ENCODE measurements around the gene IL31RA. TPM values are rescaled to one million over a fixed set of nuclear protein-coding genes. Genes with fewer than 3 reads are reported as not detected.

IL31RA gene
- total and polyA plus RNA-seq, 9 donors = 0.19 to 1.7 (median 0.77) TPM

DNA sequence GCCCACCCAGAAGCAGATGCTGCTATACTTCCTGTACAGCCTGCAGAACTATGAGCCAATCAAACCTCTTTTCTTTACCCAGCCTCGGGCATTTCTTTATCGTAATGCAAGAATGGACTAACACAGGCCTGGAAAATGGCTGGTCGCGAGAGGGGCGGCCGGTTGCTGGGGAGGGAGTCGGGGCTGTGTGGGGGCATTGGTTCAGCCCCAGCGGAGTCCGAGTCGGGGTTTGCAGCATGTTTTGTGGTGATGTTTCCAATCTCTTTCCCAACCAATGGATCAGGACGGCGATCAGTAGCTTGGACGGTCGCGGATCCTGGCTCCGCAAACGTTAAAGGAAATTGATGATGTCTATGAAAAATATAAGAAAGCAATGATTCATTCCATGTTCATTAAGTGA is 18.7 kb upstream of the IL31RA start:
- H3K36me3 ChIP-seq (ENCODE audit: control insufficient read depth, insufficient read depth, low read length) = no peaks in the 10 kb centered on the region
- no peak overlapping the region for H3K27ac ChIP-seq (ENCODE audit: low read length)
- no peak overlapping the region for H3K4me3 ChIP-seq (ENCODE audit: low read length)
- no peak for DNase-seq
- no peaks in the 10 kb centered on the region for H3K9me3 ChIP-seq (replicated peaks; ENCODE audit: control insufficient read depth, low read depth, low read length)
- no peaks in the 10 kb centered on the region for H3K27me3 ChIP-seq (ENCODE audit: control insufficient read depth, insufficient read depth, low read length)
- WGBS (ENCODE audit: insufficient coverage) = no CpG with 5 or more reads among the region's 17 CpGs
- no peaks in the 10 kb centered on the region for H3K4me1 ChIP-seq (ENCODE audit: control insufficient read depth, insufficient read depth, low read length)

- no peak for DNase-seq
- Histone ChIP-seq H3K9me3 (replicated peaks; ENCODE audit: control insufficient read depth, low read depth, low read length) (no peaks in the 10 kb centered on the region), H3K27ac (ENCODE audit: low read length) (no peak overlapping the region), H3K27me3 (ENCODE audit: control insufficient read depth, insufficient read depth, low read length) (no peaks in the 10 kb centered on the region), H3K36me3 (ENCODE audit: control insufficient read depth, insufficient read depth, low read length) (no peaks in the 10 kb centered on the region), H3K4me3 (ENCODE audit: low read length) (no peak overlapping the region), H3K4me1 (ENCODE audit: control insufficient read depth, insufficient read depth, low read length) (no peaks in the 10 kb centered on the region)
- no CpG with 5 or more reads among the region's 1 CpG for WGBS (ENCODE audit: insufficient coverage)
Measured at GRCh38 chr5:55836191-55836590, 15.0 kb upstream of the IL31RA start.

GRCh38 chr5:55841976-55842375 is 9.2 kb upstream of the IL31RA start:
- Histone ChIP-seq H3K9me3 (replicated peaks; ENCODE audit: control insufficient read depth, low read depth, low read length) (no peaks in the 10 kb centered on the region), H3K27ac (ENCODE audit: low read length) (no peak overlapping the region), H3K4me1 (ENCODE audit: control insufficient read depth, insufficient read depth, low read length) (no peaks in the 10 kb centered on the region), H3K27me3 (ENCODE audit: control insufficient read depth, insufficient read depth, low read length) (no peaks in the 10 kb centered on the region), H3K36me3 (ENCODE audit: control insufficient read depth, insufficient read depth, low read length) (no peaks in the 10 kb centered on the region), H3K4me3 (ENCODE audit: low read length) (no peak overlapping the region)
- WGBS (ENCODE audit: insufficient coverage) = no CpG with 5 or more reads among the region's 2 CpGs
- DNase-seq = no peak

DNA sequence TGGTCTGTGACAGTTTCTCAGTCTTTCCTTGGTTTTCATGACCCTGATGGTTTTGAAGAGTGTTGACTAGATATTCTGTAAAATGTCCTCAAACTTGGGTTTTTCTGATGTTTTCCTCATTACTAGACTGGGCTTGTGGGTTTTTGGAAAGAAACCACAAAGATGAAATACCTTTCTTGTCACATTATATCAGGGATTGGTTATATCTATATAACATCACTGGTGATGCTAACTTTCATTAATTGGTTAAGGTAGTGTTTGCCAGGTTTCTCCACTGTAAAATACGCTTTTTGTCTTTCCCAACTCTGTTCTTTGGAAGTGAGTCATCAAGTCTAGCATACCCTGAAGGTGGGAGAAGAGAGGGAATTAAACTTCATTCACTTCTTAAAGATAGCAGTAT is 3.3 kb upstream of the IL31RA start:
- H3K4me1 ChIP-seq (ENCODE audit: control insufficient read depth, insufficient read depth, low read length) = no peaks in the 10 kb centered on the region
- no peaks in the 10 kb centered on the region for H3K36me3 ChIP-seq (ENCODE audit: control insufficient read depth, insufficient read depth, low read length)
- H3K4me3 ChIP-seq (ENCODE audit: low read length) = no peak overlapping the region
- no peaks in the 10 kb centered on the region for H3K27me3 ChIP-seq (ENCODE audit: control insufficient read depth, insufficient read depth, low read length)
- no CpG with 5 or more reads among the region's 1 CpG for WGBS (ENCODE audit: insufficient coverage)
- no peak overlapping the region for H3K27ac ChIP-seq (ENCODE audit: low read length)
- no peak for DNase-seq
- H3K9me3 ChIP-seq (replicated peaks; ENCODE audit: control insufficient read depth, low read depth, low read length) = no peaks in the 10 kb centered on the region

GRCh38 chr5:55848783-55849182 is 2.4 kb upstream of the IL31RA start:
- no peaks in the 10 kb centered on the region for H3K36me3 ChIP-seq (ENCODE audit: control insufficient read depth, insufficient read depth, low read length)
- H3K9me3 ChIP-seq (replicated peaks; ENCODE audit: control insufficient read depth, low read depth, low read length) = no peaks in the 10 kb centered on the region
- no peak overlapping the region for H3K4me3 ChIP-seq (ENCODE audit: low read length)
- H3K4me1 ChIP-seq (ENCODE audit: control insufficient read depth, insufficient read depth, low read length) = no peaks in the 10 kb centered on the region
- H3K27me3 ChIP-seq (ENCODE audit: control insufficient read depth, insufficient read depth, low read length) = no peaks in the 10 kb centered on the region
- no peak for DNase-seq
- H3K27ac ChIP-seq (ENCODE audit: low read length) = no peak overlapping the region
- no CpG with 5 or more reads among the region's 2 CpGs for WGBS (ENCODE audit: insufficient coverage)

DNA sequence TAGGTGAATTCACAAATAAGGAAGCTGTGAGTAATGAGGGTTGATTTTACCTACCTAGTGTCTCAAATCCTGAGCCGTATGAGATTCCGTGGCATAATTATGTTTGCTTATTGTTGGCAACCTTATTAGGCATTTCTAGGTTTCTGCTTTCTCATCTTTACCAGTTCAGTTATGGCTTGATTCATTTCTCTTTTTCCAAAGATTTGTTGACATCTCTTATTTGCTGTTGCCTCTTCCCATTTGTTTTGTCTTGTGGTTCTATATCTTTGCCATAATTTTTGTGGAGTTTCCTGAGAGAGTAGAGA is 470 bp downstream of the IL31RA start:
- Histone ChIP-seq H3K36me3 (ENCODE audit: control insufficient read depth, insufficient read depth, low read length) (no peaks in the 10 kb centered on the region), H3K27me3 (ENCODE audit: control insufficient read depth, insufficient read depth, low read length) (no peaks in the 10 kb centered on the region), H3K4me3 (ENCODE audit: low read length) (no peak overlapping the region), H3K9me3 (replicated peaks; ENCODE audit: control insufficient read depth, low read depth, low read length) (no peaks in the 10 kb centered on the region), H3K4me1 (ENCODE audit: control insufficient read depth, insufficient read depth, low read length) (no peaks in the 10 kb centered on the region), H3K27ac (ENCODE audit: low read length) (no peak overlapping the region)
- WGBS (ENCODE audit: insufficient coverage) = no CpG with 5 or more reads among the region's 2 CpGs
- no peak for DNase-seq

DNA sequence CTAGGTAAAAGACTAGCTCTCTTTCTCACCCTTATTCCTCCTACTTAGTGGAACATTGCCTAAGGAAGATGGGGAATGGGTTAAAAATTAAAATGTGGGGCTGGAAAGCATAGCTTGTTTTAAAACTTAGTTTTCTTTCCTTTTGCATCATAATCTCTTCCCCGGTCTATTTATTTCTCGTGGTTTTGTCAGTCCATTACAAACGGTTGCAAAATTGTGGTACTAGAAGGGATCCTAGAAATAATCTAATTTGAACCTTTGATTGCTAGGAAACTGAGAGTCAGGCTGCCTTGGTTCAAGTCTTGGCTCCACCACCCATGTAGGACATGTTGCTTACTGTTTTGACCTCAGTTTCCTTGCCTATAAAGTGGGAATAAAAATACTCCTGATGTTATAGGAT is 1.3 kb downstream of the IL31RA start:
- Histone ChIP-seq H3K9me3 (replicated peaks; ENCODE audit: control insufficient read depth, low read depth, low read length) (no peaks in the 10 kb centered on the region), H3K36me3 (ENCODE audit: control insufficient read depth, insufficient read depth, low read length) (no peaks in the 10 kb centered on the region), H3K4me3 (ENCODE audit: low read length) (no peak overlapping the region), H3K4me1 (ENCODE audit: control insufficient read depth, insufficient read depth, low read length) (no peaks in the 10 kb centered on the region), H3K27me3 (ENCODE audit: control insufficient read depth, insufficient read depth, low read length) (no peaks in the 10 kb centered on the region), H3K27ac (ENCODE audit: low read length) (no peak overlapping the region)
- no CpG with 5 or more reads among the region's 3 CpGs for WGBS (ENCODE audit: insufficient coverage)
- no peak for DNase-seq

GRCh38 chr5:55853041-55853670 is 2.0 kb downstream of the IL31RA start:
- H3K4me3 ChIP-seq (ENCODE audit: low read length) = no peak overlapping the region
- no peaks in the 10 kb centered on the region for H3K4me1 ChIP-seq (ENCODE audit: control insufficient read depth, insufficient read depth, low read length)
- no peaks in the 10 kb centered on the region for H3K27me3 ChIP-seq (ENCODE audit: control insufficient read depth, insufficient read depth, low read length)
- WGBS (ENCODE audit: insufficient coverage) = no CpG with 5 or more reads among the region's 3 CpGs
- no peaks in the 10 kb centered on the region for H3K36me3 ChIP-seq (ENCODE audit: control insufficient read depth, insufficient read depth, low read length)
- H3K27ac ChIP-seq (ENCODE audit: low read length) = no peak overlapping the region
- no peak for DNase-seq
- no peaks in the 10 kb centered on the region for H3K9me3 ChIP-seq (replicated peaks; ENCODE audit: control insufficient read depth, low read depth, low read length)

DNA sequence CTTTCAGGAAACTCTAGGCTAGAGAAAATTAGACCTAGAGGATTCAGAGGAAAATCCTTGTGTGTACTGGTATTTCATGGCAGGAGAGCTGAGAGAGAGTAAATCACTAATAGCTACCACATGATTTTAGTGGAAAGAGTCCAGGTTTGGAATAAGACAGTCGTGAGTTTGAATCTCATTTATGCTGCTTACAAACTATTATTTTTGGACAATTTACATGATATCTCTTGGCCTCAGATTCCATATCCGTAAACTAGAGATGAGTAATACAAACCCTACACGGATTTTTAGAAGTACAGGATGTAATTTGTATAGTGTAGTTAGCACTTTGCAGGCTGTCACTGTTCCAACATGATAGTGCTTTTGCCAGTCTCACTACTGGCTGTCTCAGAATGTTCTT is 2.7 kb downstream of the IL31RA start:
- no peaks in the 10 kb centered on the region for H3K4me1 ChIP-seq (ENCODE audit: control insufficient read depth, insufficient read depth, low read length)
- H3K36me3 ChIP-seq (ENCODE audit: control insufficient read depth, insufficient read depth, low read length) = no peaks in the 10 kb centered on the region
- DNase-seq = peak; percentile 50
- no CpG with 5 or more reads among the region's 3 CpGs for WGBS (ENCODE audit: insufficient coverage)
- no peak overlapping the region for H3K4me3 ChIP-seq (ENCODE audit: low read length)
- H3K27me3 ChIP-seq (ENCODE audit: control insufficient read depth, insufficient read depth, low read length) = no peaks in the 10 kb centered on the region
- H3K27ac ChIP-seq (ENCODE audit: low read length) = no peak overlapping the region
- H3K9me3 ChIP-seq (replicated peaks; ENCODE audit: control insufficient read depth, low read depth, low read length) = no peaks in the 10 kb centered on the region

- H3K4me1 ChIP-seq (ENCODE audit: control insufficient read depth, insufficient read depth, low read length) = no peaks in the 10 kb centered on the region
- DNase-seq = no peak
- no peak overlapping the region for H3K4me3 ChIP-seq (ENCODE audit: low read length)
- no peaks in the 10 kb centered on the region for H3K27me3 ChIP-seq (ENCODE audit: control insufficient read depth, insufficient read depth, low read length)
- no peak overlapping the region for H3K27ac ChIP-seq (ENCODE audit: low read length)
- WGBS (ENCODE audit: insufficient coverage) = 28% methylated on average over 5 of the region's 5 CpGs
- H3K9me3 ChIP-seq (replicated peaks; ENCODE audit: control insufficient read depth, low read depth, low read length) = no peaks in the 10 kb centered on the region
- no peaks in the 10 kb centered on the region for H3K36me3 ChIP-seq (ENCODE audit: control insufficient read depth, insufficient read depth, low read length)
Measured at GRCh38 chr5:55855509-55855908, 4.4 kb downstream of the IL31RA start.

Data from muscle of leg (tissue), 11 donors.